Activated CD4-positive, alpha-beta T cell treated with anti-CD3 and anti-CD28 coated beads for 1 hour (primary cell): ENCODE results near the gene ZFYVE27.

Source experiments
- DNase-seq: peaks from one replicate; pipeline ENCODE4 v3.0.0-alpha.2; 2020

The ZFYVE27 gene

DNA sequence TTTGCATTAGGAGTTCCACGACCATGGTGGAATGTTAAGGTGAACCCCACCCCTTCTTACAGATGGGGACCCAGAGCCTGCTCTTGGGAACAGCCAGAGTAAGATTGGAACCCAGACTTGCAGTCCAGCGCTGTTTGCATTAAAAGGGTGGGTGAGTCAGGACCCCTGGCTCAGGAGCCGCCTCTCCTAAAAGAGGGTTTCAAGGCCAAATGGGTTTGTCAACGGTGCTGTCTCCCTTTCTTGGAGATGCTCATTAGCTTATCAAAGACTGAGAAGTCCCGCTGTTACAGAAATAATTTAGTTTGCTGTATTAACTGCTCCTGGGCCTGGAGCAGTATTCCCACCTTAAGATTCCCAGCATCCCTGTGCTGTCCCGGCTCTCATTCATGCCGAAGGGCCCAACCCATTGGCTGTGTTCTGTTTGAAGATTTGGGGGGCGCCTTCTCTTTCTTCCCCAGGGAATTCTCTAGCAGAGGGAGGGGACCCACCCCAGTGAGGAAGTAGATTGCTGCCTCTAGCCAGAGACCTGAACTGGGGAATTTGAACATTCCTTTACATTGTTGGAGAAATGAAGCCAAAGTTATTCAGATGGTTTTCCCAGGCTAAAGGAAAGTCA, 21.6 kb upstream of the ZFYVE27 start:
- no peak for DNase-seq

DNA sequence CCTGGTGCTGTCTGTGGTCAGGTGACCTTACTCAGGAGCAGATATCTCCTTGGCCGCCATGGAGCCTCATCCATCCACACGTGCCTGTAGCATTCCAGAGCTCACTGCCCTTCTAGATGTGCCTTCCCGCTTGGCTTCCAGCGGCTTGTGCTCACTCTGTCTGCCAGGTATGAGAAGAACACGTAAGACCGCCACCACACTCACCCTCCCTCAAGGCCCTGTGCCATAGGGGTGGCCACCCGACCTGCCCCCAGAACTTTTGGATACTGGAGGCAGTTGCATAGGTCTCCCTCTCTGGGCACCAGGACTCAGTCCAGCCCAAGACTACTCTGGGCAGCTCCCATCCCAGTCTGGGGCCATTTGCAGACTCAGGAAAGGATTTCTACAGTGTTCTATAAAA, 19.3 kb upstream of the ZFYVE27 start:
- no peak for DNase-seq

- DNase-seq, result no peak
Observed at GRCh38 chr10:97718178-97718577, 18.8 kb upstream of the ZFYVE27 start.

DNA sequence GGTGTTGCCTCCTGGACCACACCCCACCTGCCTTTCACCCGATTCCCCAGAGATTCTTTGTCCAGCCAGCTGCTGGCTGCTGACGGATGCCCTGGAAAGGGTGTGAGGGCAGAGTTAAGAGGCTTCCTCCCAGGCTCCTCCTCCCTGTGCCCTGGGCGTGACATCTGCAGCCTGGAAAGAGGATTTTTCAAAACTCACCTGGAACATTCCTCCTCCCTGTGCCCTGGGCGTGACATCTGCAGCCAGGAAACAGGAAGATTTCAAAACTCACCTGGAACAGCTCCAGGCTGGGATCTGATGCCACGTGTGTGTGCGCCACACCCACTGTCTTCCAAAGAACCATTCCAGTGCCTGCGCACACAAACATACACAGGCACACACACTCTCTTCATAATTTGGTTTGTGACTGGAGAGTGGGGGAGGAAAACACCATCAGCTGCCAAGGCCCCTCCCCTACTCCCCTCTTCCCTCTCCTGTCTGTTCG, 18.2 kb upstream of the ZFYVE27 start:
- DNase-seq, result no peak

- DNase-seq, result no peak
Observed at GRCh38 chr10:97719602-97720001, 17.3 kb upstream of the ZFYVE27 start.

GRCh38 chr10:97721871-97722780, 14.8 kb upstream of the ZFYVE27 start:
- no peak for DNase-seq

DNA sequence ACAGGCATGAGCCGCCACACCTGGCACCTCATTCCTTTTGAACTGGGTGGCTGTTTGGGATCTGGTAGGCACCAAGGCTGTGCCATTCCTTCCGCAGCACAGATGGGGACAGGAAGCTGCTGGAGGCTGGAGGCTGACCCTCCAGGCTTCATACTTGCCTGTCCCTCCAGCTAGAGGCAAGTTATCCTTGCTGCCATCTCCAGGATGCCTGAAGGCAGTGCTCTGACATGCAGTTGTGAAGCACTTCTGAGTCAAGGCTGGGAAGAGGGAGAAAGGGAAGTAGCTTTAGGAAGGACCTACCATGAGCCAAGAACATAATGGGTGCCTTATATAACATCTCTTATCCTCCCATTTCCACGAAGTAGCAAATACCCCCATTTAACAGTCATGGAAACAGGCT, 13.9 kb upstream of the ZFYVE27 start:
- no peak for DNase-seq

DNA sequence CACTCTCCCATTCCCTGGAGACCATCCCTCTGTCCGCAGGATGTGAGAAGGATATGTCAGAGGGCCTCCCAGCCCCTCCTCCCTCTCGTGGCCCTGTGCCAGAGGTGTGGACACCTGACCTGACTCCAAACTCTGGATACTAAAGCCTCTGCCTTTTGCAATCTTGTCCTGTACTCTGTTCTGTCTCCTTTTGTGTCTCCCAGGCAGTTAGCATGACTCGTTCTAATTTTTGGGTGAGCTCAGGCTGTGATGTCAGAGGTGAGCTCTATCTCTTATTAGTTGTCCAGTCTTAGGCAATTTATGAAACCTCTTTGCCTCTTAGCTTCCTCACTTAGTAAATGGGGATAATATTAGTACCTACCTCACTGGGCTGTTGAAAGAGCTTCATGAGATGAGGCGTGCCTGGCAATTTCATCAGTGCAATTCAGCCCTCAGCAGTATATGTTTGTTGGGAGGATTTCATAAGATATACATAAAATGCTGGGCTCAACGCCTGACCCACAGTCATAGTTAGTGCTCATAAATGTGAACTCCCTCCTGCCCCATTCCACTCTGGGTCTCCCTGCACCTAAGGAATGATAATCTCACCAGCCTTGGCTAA, 12.5 kb upstream of the ZFYVE27 start:
- DNase-seq, result no peak

GRCh38 chr10:97726636-97727178, 10.2 kb upstream of the ZFYVE27 start:
- no peak for DNase-seq

- no peak for DNase-seq
Observed at GRCh38 chr10:97729014-97729413, 7.9 kb upstream of the ZFYVE27 start.

GRCh38 chr10:97731346-97732051, 5.4 kb upstream of the ZFYVE27 start:
- DNase-seq, result peak; percentile 26

DNA sequence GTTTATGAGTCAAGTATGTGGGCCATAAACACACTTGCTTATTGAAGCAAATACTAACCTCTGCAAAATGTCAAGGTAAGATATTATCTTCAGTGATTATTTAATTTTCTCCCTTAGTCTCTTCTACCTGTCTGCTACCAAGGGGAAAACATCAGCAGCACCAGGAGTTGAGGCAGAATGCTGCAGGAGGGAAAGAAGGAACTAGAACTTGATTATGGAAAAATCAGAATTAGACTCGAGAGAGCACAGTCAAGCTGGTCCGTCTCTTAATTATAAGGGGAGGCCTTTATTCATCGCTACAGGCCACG, 4.9 kb upstream of the ZFYVE27 start:
- DNase-seq, result no peak

DNA sequence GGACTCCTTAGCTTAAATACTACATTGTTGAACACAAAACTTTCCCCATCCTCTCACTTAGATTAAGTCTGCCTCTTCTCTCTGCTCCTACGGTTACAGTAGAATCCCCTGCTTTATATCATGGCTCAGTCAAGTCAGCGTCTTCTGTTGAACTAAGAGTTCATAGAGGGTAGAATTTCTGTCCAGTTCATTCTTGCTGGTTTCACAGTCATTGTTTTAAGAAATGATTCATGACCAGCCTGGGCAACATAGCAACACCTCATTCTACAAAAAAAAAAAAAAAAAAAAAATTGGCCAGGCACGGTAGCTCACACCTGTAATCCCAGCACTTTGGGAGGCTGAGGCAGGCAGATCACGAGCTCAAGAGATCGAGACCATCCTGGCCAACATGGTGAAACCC, 3.7 kb upstream of the ZFYVE27 start:
- DNase-seq, result no peak

- DNase-seq, result no peak
Observed at GRCh38 chr10:97734021-97734420, 2.9 kb upstream of the ZFYVE27 start.

DNA sequence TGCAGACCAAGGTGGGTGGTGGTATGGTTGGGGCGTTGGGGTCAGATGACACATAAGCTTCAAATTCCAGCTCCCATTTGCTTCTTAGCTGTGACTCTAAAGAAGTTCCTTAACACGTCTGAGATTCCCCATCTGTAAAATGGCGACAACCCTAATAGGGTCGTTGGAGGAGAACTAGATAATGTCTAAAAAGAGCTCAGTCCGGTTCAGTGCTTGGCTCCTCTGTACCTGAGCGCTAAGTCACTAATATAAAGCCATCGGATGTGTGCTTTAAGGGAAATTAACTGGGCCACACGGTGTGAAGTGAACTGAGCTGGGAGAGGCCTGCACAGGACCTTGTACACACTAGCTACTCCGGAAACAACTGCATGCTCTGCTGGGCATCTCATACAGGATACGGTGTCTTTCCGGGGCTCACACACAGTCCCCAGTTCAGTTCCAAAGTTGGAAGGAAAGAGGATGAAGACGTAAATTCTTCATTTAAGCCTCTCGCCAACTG, 476 bp upstream of the ZFYVE27 start:
- no peak for DNase-seq

DNA sequence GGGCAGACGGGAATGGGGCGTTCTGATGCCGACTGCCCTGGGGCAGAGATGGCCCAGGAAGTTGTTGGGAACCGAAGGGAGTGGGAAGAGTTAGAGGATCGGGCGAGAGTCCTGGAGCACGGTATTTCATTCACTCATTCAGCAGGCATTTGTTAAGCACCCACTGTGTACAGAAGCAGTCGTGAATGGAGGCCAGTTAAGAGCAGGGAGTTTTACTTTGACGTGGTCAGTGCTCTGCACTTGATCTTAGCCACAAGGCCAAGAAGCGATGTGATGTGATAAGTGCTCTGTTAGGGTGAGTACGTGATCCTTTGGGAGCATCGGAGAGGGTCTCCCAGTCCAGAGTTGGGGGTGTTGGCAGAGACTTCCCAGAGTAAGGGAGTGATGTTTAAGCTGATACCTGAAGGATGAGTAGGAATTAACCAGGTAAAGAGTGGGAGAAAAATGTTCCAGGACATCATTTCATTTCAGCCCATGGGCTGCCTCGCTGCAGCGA, 890 bp downstream of the ZFYVE27 start:
- DNase-seq, result no peak

DNA sequence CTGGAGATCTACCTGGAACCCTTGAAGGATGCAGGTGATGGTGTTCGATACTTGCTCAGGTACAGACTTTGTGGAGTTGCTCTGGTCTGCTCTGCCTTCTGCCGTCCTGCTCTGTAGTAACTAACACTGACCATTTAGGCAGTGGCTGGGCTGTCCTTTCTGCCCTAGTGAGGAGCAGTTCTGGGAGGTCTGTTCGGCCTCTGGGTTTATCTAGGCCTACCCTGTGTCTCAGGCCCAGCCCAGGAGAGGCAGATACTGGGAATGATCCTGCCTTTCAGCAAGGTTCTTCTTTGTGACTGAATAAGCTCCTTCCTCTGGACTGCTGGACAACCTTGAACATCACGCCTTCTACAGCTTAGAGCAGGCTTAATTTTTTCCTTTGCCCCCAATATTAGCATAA, 1.7 kb downstream of the ZFYVE27 start:
- DNase-seq, result no peak

DNA sequence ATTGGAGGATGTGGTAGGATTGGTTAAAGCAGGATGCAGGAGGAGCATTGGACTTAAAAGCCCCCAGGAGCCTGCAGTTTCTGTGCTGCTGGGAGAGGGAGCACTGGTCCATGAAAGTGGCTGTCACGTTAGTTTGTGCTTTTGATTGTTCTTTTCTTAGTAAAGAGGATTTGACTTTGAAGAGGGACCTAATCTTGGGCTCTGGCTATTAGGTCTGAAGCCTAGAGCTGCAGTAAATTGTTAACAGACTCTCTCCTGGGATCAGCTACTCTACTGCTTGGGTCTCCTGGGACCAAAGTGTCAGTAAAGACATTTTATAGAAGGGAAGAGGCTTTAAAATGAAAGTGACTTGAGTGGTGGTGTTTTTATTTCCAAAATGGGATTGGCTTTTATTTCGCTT, 3.7 kb downstream of the ZFYVE27 start:
- no peak for DNase-seq

- DNase-seq, result no peak
Observed at GRCh38 chr10:97743169-97743943, 6.4 kb downstream of the ZFYVE27 start.

DNA sequence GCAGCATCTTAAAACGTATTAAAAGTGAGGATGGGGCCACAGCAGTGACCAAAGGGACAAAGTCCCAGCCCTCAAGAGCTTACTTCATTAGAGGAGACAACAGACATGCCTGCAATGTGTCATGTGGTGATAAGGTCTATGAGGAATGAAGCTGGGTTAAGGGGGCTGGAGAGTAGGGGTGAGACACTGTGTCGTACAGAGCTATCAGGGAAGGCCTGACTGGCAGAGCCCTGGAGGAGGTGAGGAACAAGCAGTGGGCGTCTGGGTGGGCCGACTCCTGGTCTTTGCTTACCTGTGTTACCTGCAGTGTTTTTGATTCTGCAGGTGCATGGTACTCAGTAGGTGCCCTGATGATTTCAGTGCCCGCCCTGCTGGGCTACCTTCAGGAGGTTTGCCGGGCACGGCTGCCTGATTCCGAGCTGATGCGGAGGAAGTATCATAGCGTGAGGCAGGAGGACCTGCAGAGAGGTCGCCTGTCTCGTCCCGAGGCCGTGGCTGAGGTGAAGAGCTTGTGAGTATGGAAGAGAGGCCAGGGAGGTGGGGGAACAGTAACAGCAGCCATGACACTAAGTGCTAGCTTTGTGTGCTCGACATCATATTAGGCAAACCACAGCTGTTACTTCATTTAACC, 7.6 kb downstream of the ZFYVE27 start:
- no peak for DNase-seq

GRCh38 chr10:97747573-97747972, 10.6 kb downstream of the ZFYVE27 start:
- DNase-seq, result no peak
